Measurements from ENCODE around the gene GGT6.

GGT6 gene

DNA sequence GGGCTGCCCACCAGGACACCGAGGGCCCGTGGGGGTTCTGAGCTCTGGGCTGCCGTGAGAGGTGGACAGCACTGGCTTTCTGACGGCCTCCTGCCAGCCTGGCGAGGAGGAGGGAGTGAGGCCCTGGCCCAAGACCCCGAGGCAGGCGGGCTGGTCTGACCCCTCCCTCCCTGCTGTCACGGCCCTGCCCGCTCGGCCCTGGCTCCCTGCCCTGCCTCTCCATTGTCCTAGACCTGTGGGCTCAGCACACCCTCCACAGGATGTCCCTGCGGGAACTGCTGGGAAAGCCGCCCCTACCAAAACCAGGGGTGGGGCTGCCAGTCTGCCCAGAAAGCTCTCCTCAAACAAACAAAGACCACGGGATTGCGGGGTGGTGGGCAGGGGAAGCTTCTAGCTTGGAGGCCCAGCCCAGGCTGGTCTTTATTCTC is 41.0 kb downstream of the GGT6 start:
- no peak for DNase-seq

GRCh38 chr17:4518901-4519300 is 41.5 kb downstream of the GGT6 start:
- no peak for DNase-seq

GRCh38 chr17:4516735-4517134 is 43.6 kb downstream of the GGT6 start:
- DNase-seq, result no peak

DNA sequence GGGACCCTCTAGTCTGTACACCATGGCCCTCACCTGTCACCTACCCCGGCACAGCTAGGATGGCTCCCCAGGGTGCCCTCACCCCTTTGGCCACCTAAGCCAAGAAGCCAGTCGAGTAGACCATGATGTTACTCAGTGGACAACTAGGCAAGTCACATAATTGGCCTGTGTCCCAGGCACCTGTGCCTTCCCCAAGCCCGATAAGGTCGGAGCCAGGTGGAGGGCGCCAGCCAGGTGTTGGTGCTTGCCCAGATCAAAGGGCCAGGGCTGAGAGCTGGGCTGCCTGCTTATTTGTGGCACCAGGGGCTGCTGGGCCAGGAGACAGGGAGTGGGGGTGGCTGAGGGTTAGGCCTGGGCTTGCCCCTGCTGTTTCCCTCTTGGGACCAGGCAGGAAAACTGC is 44.9 kb downstream of the GGT6 start:
- DNase-seq, result no peak

GRCh38 chr17:4514779-4515178 is 45.6 kb downstream of the GGT6 start:
- DNase-seq, result no peak

DNA sequence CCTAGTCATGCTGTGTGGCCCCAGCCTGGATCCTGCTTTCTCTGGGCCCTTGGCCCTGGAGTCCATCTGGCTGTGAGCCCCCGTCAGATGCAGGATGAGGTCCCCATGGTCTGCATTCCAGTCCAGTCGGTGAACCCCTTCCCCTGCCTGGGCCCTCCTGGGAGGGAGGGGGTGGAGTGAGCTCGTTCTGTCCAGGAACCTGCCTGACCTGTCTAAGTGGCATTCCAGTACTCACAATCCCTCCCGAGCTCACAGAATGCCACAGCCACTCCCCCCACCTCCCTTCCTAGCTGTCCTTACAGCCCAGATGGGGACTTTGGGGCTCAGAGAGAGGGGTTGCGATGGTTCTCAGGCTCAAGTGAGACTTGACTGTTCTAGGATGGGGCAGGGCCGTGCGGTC is 46.2 kb downstream of the GGT6 start:
- no peak for DNase-seq

DNA sequence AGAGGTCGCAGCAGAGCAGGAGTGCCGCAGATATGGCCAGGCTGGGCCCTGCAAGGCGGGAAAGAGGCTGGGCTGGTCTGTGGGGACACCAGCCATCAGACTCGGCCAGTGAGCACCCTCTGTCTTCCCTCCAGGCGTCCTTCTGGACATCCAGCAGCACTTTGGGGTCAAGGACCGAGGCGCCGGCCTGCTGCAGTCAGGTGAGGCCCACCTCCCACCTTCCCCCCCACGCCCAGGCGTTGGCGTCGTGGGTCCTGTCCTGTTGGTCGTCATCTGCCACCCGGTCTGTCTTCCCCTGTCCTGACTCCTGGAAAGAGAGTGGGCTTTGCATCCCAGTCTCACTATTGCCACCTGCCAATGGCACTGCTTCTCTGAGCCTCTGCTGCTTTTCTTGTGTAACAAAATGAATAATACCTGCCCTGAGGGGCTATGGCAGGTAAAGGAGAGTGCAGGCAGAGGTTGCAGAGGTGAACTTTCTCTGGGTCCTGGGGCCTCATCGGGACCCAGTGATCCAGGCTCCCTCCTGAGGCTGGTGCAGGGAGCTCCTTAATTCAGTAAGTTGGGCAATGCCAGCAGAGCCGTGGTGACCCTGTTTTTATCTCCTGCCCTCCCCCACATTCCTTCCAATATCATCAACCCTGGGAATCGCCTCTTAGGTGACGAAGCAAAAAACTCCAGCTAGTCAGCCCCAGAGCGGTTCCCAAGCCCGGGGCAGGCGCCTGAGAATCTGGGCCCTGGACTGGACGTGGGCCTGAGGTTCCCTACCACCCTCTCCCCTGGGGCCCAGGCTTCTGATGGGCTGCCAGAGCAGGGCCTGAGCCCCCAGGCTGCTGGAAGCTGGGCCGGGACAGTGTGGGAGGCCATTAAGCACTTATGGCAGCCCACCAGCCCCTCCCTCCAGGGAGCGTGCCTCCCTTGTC is 47.0 kb downstream of the GGT6 start:
- DNase-seq, result no peak

GRCh38 chr17:4512156-4513112 is 47.9 kb downstream of the GGT6 start:
- no peak for DNase-seq

- DNase-seq, result no peak
These were observed 49.0 kb downstream of the GGT6 start for GRCh38 chr17:4511199-4511932.

DNA sequence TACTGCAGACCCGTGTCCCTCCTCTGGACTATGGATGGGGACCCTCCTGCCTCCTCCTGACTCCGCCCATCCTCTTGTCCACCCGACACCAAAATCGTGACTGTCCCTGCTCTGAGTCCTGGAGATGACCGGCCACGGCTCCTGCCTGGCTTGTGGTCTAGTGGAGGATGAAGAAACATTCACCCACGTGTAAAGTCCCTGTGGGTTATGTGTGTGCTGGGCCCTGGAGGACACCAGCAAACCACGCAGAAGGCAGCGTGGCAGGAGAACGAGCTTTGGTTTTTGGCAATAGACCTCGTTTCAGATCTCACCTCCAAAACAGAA is 49.8 kb downstream of the GGT6 start:
- no peak for DNase-seq

- no peak for DNase-seq
These were observed 50.3 kb downstream of the GGT6 start for GRCh38 chr17:4509923-4510617.

DNA sequence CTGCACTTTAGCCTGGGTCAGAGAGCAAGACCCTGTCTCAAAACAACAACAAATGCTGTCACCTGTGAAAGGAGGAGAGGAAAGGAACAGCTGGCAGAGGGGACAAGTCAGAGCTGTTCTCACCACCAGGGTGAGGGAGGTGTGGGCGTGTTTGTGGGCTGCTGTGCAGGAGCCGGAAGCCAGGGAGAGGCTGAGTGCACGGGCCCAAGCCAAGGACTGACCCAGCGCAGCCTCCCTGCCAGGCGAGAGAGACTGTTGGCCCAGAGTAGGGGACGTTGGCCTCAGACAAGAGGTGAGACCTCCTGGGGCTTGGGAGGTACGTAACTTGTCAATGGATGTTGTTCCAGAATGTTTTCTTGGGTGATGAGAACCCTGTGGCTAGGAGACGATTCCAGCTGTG is 51.0 kb downstream of the GGT6 start:
- no peak for DNase-seq

- no peak for DNase-seq
These were observed 52.2 kb downstream of the GGT6 start for GRCh38 chr17:4508207-4508606.

GRCh38 chr17:4507361-4508111 is 52.8 kb downstream of the GGT6 start:
- no peak for DNase-seq
